A673 (cell line): ENCODE measurements around the gene TOP2B. TPM values are rescaled to one million over a fixed set of nuclear protein-coding genes. Genes with fewer than 3 reads are reported as not detected.

Experiments used
- BruUV-seq: library from RNA; stranded (reverse); fragments of 400-500 nt; replicated peaks from 2 replicates; lab custom pipeline; 2021; lab: Mats Ljungman, UMichigan
- CTCF ChIA-PET: fragments of 300-600 bp; sonication (Branson Sonifier 250); formaldehyde crosslinking; loops from one replicate; lab custom pipeline; 2022; ENCODE audit warnings: antibody characterized with exemption; lab: Charles Lee
- POLR2A ChIA-PET: fragments of 300-600 bp; sonication (Branson Sonifier 250); formaldehyde crosslinking; loops from one replicate; lab custom pipeline; 2022; ENCODE audit warnings: antibody characterized with exemption; ENCODE audit not compliant: low non-redundant PET; lab: Charles Lee
- DNase-seq: peaks from one replicate; pipeline ENCODE4 v3.0.0-alpha.2; 2015; ENCODE audit warnings: low spot score
- H3K27ac ChIP-seq: fragments of 200-600 bp; sonication (generic); 2 replicates; pipeline ENCODE4 v1.5.1; 2016; ENCODE audit warnings: mixed run types, low read depth, mild to moderate bottlenecking, mixed read lengths, antibody characterized with exemption, low read length; ENCODE audit not compliant: poor library complexity, severe bottlenecking
- H3K27me3 ChIP-seq: fragments of 200-600 bp; sonication (generic); replicated peaks from 2 replicates; pipeline ENCODE4 v1.6.1; 2017; ENCODE audit warnings: mixed run types, low read depth, mild to moderate bottlenecking, mixed read lengths, antibody characterized with exemption, low read length; ENCODE audit not compliant: insufficient read depth, poor library complexity
- H3K36me3 ChIP-seq: fragments of 200-600 bp; sonication (generic); 2 replicates; pipeline ENCODE4 v1.6.1; 2016; ENCODE audit warnings: mixed run types, mild to moderate bottlenecking, mixed read lengths, antibody characterized with exemption, low read length; ENCODE audit not compliant: insufficient read depth, poor library complexity, severe bottlenecking
- H3K4me1 ChIP-seq: fragments of 200-600 bp; sonication (generic); 2 replicates; pipeline ENCODE4 v1.6.1; 2017; ENCODE audit warnings: mixed run types, mild to moderate bottlenecking, mixed read lengths, antibody characterized with exemption, low read length; ENCODE audit not compliant: insufficient read depth, poor library complexity, severe bottlenecking
- H3K4me3 ChIP-seq: fragments of 200-600 bp; sonication (generic); 2 replicates; pipeline ENCODE4 v1.5.1; 2016; ENCODE audit warnings: low read depth, mixed run types, mild to moderate bottlenecking, mixed read lengths, low read length; ENCODE audit not compliant: poor library complexity, severe bottlenecking
- H3K9me3 ChIP-seq: fragments of 200-600 bp; sonication (generic); 2 replicates; pipeline ENCODE4 v1.6.1; 2016; ENCODE audit warnings: mixed run types, low read depth, mild to moderate bottlenecking, mixed read lengths, antibody characterized with exemption, low read length; ENCODE audit not compliant: poor library complexity, severe bottlenecking
- CTCF ChIP-seq: fragments of 300-800, 200-600 bp; sonication (generic); conservative IDR thresholded peaks from 2 replicates; pipeline ENCODE4 v1.5.1; 2017; ENCODE audit warnings: low read depth, mild to moderate bottlenecking, antibody characterized with exemption, low read length, moderate library complexity, mixed read lengths
- EZH2 ChIP-seq: fragments of 200-600 bp; sonication (generic); IDR thresholded peaks from 2 replicates; pipeline ENCODE4 v1.6.1; 2017; ENCODE audit warnings: borderline replicate concordance, low read depth, mild to moderate bottlenecking, mixed read lengths, antibody characterized with exemption, low read length; ENCODE audit not compliant: poor library complexity, severe bottlenecking
- intact Hi-C: fragments of 100-400 bp; cut with micrococcal nuclease; formaldehyde crosslinking; loops from one replicate; pipeline ENCODE4 v1.10.0; 2022; ENCODE audit not compliant: unreplicated experiment
- total RNA-seq: library from RNA; stranded (reverse); gene quantifications from 2 replicates; pipeline ENCODE4 v1.2.3, GENCODE V29; 2021

Gene TOP2B
- total RNA-seq, 1 experiment from 2014 or later = 154 TPM

DNA sequence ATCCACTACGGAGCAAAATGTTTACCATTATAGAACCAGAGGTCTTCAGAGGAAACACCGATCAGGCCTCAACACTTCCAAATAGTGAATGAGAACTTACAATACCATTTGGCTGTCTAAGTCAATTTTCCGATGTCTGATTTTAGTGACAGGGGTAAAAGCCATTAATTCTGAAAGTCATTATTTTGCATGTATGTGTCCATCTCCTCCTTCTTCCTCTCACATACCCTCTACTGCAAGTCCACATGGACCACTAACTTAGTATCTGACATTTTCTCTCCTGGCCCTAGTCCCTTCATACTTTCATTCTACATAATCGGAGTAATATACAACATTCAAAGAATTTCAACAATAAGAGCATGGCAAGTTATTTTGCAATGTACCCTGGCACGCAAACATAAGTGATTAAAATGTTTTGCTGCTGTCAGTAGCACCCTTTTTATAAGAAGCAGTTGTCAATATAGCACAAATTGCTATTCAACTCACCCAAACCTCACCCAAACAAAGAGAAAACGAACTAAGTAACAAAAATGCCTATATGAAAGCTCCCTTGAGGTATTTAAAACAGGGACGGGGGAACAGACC, 1.9 kb downstream of the TOP2B start:
- no peaks in the 10 kb centered on the region for H3K27me3 ChIP-seq
- H3K9me3 ChIP-seq = no peaks in the 10 kb centered on the region
- CTCF ChIA-PET = no interaction called here
- DNase-seq = no peak
- no TSS peak for BruUV-seq
- POLR2A ChIA-PET = no interaction called here
- H3K27ac ChIP-seq = peak overlapping the region; percentile 94
- H3K4me1 ChIP-seq = peaks cover 26% of the 10 kb centered on the region
- H3K4me3 ChIP-seq = peak overlapping the region; percentile 72
- H3K36me3 ChIP-seq = no peaks in the 10 kb centered on the region
- no peak for TF ChIP-seq EZH2
- no peak for TF ChIP-seq CTCF
- intact Hi-C loops = loop anchor here (5.0 kb wide), 1 partner anchor 169 kb away; no protein-coding TSS in a partner anchor

- Histone ChIP-seq H3K27ac (no peak overlapping the region), H3K4me1 (peaks cover 29% of the 10 kb centered on the region), H3K4me3 (peak overlapping the region; percentile 72), H3K27me3 (no peaks in the 10 kb centered on the region), H3K9me3 (no peaks in the 10 kb centered on the region), H3K36me3 (no peaks in the 10 kb centered on the region)
- TF ChIP-seq CTCF (no peak), EZH2 (no peak)
- CTCF ChIA-PET = no interaction called here
- intact Hi-C loops = loop anchor here (5.0 kb wide), 1 partner anchor 170 kb away; no protein-coding TSS in a partner anchor
- no peak for DNase-seq
- POLR2A ChIA-PET = no interaction called here
- no TSS peak for BruUV-seq
Observed at GRCh38 chr3:25661694-25662437, 2.8 kb downstream of the TOP2B start.

- BruUV-seq = no TSS peak
- no peaks in the 10 kb centered on the region for H3K27me3 ChIP-seq
- CTCF ChIA-PET = no interaction called here
- H3K4me3 ChIP-seq = no peak overlapping the region
- intact Hi-C loops = no loop called here
- H3K27ac ChIP-seq = no peak overlapping the region
- TF ChIP-seq CTCF = no peak
- no peaks in the 10 kb centered on the region for H3K36me3 ChIP-seq
- no peak for DNase-seq
- POLR2A ChIA-PET = no interaction called here
- no peaks in the 10 kb centered on the region for H3K9me3 ChIP-seq
- peaks cover 23% of the 10 kb centered on the region for H3K4me1 ChIP-seq
Observed at GRCh38 chr3:25658836-25659235, 5.9 kb downstream of the TOP2B start.
